Heart right ventricle (tissue), 16 donors: Measurements from ENCODE around the gene NAT10. TPM values are rescaled to one million over a fixed set of nuclear protein-coding genes. Genes with fewer than 3 reads are reported as not detected.
"Not testable (repeated sequence)": the region's sequence is repeated elsewhere in the genome, so short reads cannot be mapped to it uniquely, and the experiment has no call there.

Experiments
- ATAC-seq, 8 donors: fragments of 200-7000 bp; cut with Tn5 transposase; one replicate each; pipeline ENCODE4 v1.9.1; 2020; ENCODE audit warnings: mild to moderate bottlenecking in 8 of 8, moderate library complexity in 8 of 8, moderate number of reproducible peaks in 1 of 8
- DNase-seq, 2 donors: peaks; one replicate each; pipeline ENCODE4 v3.0.0-alpha.2; 2020
- H3K27ac ChIP-seq, 10 donors: fragments of 200-600 bp; sonication (generic) in 2 of 10; one replicate each; pipeline versions ENCODE4 v1.5.0 to v1.8.0; 2020 to 2022; ENCODE audit warnings: mild to moderate bottlenecking in 3 of 10
- H3K27me3 ChIP-seq, 7 donors: fragments of 200-600 bp; one replicate each; pipeline ENCODE4 v1.8.0; 2021 to 2022; ENCODE audit warnings: mild to moderate bottlenecking in 2 of 7
- H3K36me3 ChIP-seq, 9 donors: fragments of 200-600 bp; sonication (generic) in 1 of 9; one replicate each; pipeline versions ENCODE4 v1.5.0 to v1.8.0; 2020 to 2022; ENCODE audit warnings: mild to moderate bottlenecking in 2 of 9
- H3K4me1 ChIP-seq, 9 donors: fragments of 200-600 bp; sonication (generic) in 1 of 9; one replicate each; pipeline versions ENCODE4 v1.5.0 to v1.8.0; 2020 to 2022; ENCODE audit warnings: mild to moderate bottlenecking in 4 of 9
- H3K4me3 ChIP-seq, 10 donors: fragments of 200-600 bp; sonication (generic) in 2 of 10; one replicate each; pipeline versions ENCODE4 v1.5.0 to v1.8.0; 2020 to 2022; ENCODE audit warnings: mild to moderate bottlenecking in 7 of 10, moderate library complexity in 2 of 10
- H3K9me3 ChIP-seq, 11 donors: fragments of 200-600 bp in 10 of 11; sonication (generic) in 2 of 11; one replicate each; pipeline versions ENCODE4 v1.5.0 to v1.8.0; 2013 to 2022; ENCODE audit warnings: mild to moderate bottlenecking in 2 of 11, control low read depth in 1 of 11, moderate library complexity in 1 of 11
- CTCF ChIP-seq, 9 donors: fragments of 200-600 bp; sonication (generic) in 2 of 9; IDR thresholded peaks; one replicate each; pipeline versions ENCODE4 v1.5.0 to v1.8.0; 2021 to 2022; ENCODE audit warnings: antibody characterized with exemption in 9 of 9, mild to moderate bottlenecking in 5 of 9, moderate library complexity in 1 of 9
- WGBS, 2 donors: extraction: QIAGEN DNeasy Blood & Tissue Kit; methylation state at CpG; one replicate each; pipeline ENCODE4 v1.1.7; 2013; ENCODE audit warnings: inconsistent platforms in 1 of 2; 5-methylcytosine and 5-hydroxymethylcytosine counted together
- intact Hi-C, 10 donors: fragments of 100-400 bp; cut with DNase I; formaldehyde crosslinking; loops; one replicate each; pipeline versions ENCODE4 v1.11.1 to v1.14.2; 2022
- polyA plus RNA-seq, 2 donors: library from polyadenylated mRNA; stranded (reverse); fragments of 200-250 nt; gene quantifications; one replicate each; pipeline ENCODE4 v1.2.3, GENCODE V29; 2013
- total RNA-seq, 10 donors: library from RNA; stranded (reverse); fragmentation: NEBNext Ultra II Directional in 3 of 10; extraction: Animal tissue kit (Norgen Biotek cat#: 25700) in 3 of 10; gene quantifications; one replicate each; pipeline versions ENCODE4 v1.2.1 to v1.2.4, GENCODE V29; 2021 to 2023
- donor health status: Arrhythmogenic right ventricular cardiomyopathy.
- donor health status: ischemic (EF 13 %, LVEDD 7.1; RV severe dilation, severe dysfunction).
- donor health status: healthy with polysubstance abuse.
- donor health status: DM: no; HTN: yes; CAD: no.
- donor health status: DM: no; HTN: no; CAD: no.
- donor health status: ischemic (EF 25% LVEDD 6.9; RV normal size, moderate dysfunction).
- donor health status: ischemic (EF 25% LVEDD 5.7; RV mildly dilated, moderate dysfunction).
- donor health status: healthy.
- donor health status: DM: yes; HTN: yes; CAD: no.
- donor health status: Ischemic cardiomyopathy.
- donor health status: ischemic (EF 35%, LVEDD 5.7; RV mildly dilated, moderate dysfunction).
- donor health status: nonischemic (EF 11% LVEDD 7.7; RV severe dilation, severe dysfunction).
- donor health status: DM: yes; HTN: yes; CAD: no.
- donor health status: PGD.
- donor health status: ischemic (EF 29% LVEDD 5.4; RV normal size, mild dysfunction).
- donor health status: nonischemic (EF 23%, LVEDD 6.1; RV moderate dilation, normal function).

The NAT10 gene
- total and polyA plus RNA-seq, 12 donors, result 16.2 to 26.4 (median 21.9) TPM

- H3K27me3 ChIP-seq, result no peaks in the 10 kb centered on the region
- intact Hi-C loops, result loop anchor here in 5 of 10 donors (10.0 kb wide), 2 partner anchors 184 to 316 kb away; no protein-coding TSS in a partner anchor
- H3K4me1 ChIP-seq, result peaks cover 0 to 23% (median 11%) of the 10 kb centered on the region in 9 donors
- TF ChIP-seq CTCF (IDR thresholded peaks at IDR 0.05), result no peak
- no peak for DNase-seq
- no peaks in the 10 kb centered on the region for H3K36me3 ChIP-seq
- no peak overlapping the region for H3K4me3 ChIP-seq
- H3K27ac ChIP-seq, result no peak overlapping the region
- 90% methylated on average over 9 of the region's 9 CpGs for WGBS, 2 donors
- no peaks in the 10 kb centered on the region for H3K9me3 ChIP-seq
- ATAC-seq, result no peak
These were observed 73.7 kb downstream of the NAT10 start for GRCh38 chr11:34179026-34179675.

- intact Hi-C loops, result loop anchor here in 1 of 10 donors (10.0 kb wide), 1 partner anchor 75 kb away; no protein-coding TSS in a partner anchor
- Histone ChIP-seq H3K9me3 (no peaks in the 10 kb centered on the region), H3K4me3 (no peak overlapping the region), H3K4me1 (peaks cover 0 to 13% (median under 1%) of the 10 kb centered on the region in 9 donors), H3K36me3 (no peaks in the 10 kb centered on the region), H3K27me3 (no peaks in the 10 kb centered on the region), H3K27ac (no peak overlapping the region)
- 83 to 84% methylated on average over 6 of the region's 6 CpGs for WGBS, 2 donors
- TF ChIP-seq CTCF (IDR thresholded peaks at IDR 0.05), result no peak
- ATAC-seq (no peak), DNase-seq (no peak)
These were observed 74.8 kb downstream of the NAT10 start for GRCh38 chr11:34180040-34180813.

GRCh38 chr11:34180814-34181165, 75.4 kb downstream of the NAT10 start:
- not testable (repeated sequence) for H3K36me3 ChIP-seq, H3K27me3 ChIP-seq, ATAC-seq, H3K4me3 ChIP-seq, DNase-seq, H3K27ac ChIP-seq, H3K9me3 ChIP-seq
- intact Hi-C loops, result loop anchor here in 1 of 10 donors (10.0 kb wide), 1 partner anchor 74 kb away; no protein-coding TSS in a partner anchor
- WGBS, 2 donors, result 91 to 93% methylated on average over 5 of the region's 5 CpGs
- peaks cover 0 to 12% (median under 1%) of the 10 kb centered on the region in 9 donors for H3K4me1 ChIP-seq

- H3K4me1 ChIP-seq, result peaks cover 1 to 17% (median 6%) of the 10 kb centered on the region in 9 donors
- DNase-seq (no peak), ATAC-seq (peak in 1 of 8 donors; percentile 26)
- TF ChIP-seq CTCF (IDR thresholded peaks at IDR 0.05), result no peak
- H3K36me3 ChIP-seq, result no peaks in the 10 kb centered on the region
- intact Hi-C loops, result loop anchor here in 1 of 10 donors (10.0 kb wide), 1 partner anchor 74 kb away; no protein-coding TSS in a partner anchor
- H3K9me3 ChIP-seq, result no peaks in the 10 kb centered on the region
- 64 to 74% methylated on average over 5 of the region's 5 CpGs for WGBS, 2 donors
- no peaks in the 10 kb centered on the region for H3K27me3 ChIP-seq
- H3K27ac ChIP-seq, result no peak overlapping the region
- H3K4me3 ChIP-seq, result no peak overlapping the region
These were observed 75.8 kb downstream of the NAT10 start for GRCh38 chr11:34181251-34181650.
